LNCAP (cell line): ENCODE measurements around the gene PID1.

Experiments
- CTCF ChIP-seq: fragments of 450-650 bp; IDR thresholded peaks from 2 replicates; pipeline ENCODE4 v1.5.1; 2017; ENCODE audit warnings: mild to moderate bottlenecking

The PID1 gene

GRCh38 chr2:229178117-229178516 lies 93.0 kb downstream of the PID1 start:
- TF ChIP-seq CTCF: no peak

GRCh38 chr2:229176136-229176535 lies 95.0 kb downstream of the PID1 start:
- no peak for TF ChIP-seq CTCF

GRCh38 chr2:229175497-229175863 lies 95.6 kb downstream of the PID1 start:
- no peak for TF ChIP-seq CTCF

GRCh38 chr2:229174794-229175496 lies 96.1 kb downstream of the PID1 start:
- TF ChIP-seq CTCF: no peak

GRCh38 chr2:229173825-229174359 lies 97.2 kb downstream of the PID1 start:
- no peak for TF ChIP-seq CTCF

- TF ChIP-seq CTCF: no peak
Observed at GRCh38 chr2:229170916-229171315, 100.2 kb downstream of the PID1 start.

GRCh38 chr2:229170171-229170570 lies 100.9 kb downstream of the PID1 start:
- TF ChIP-seq CTCF: no peak

- TF ChIP-seq CTCF: no peak
Observed at GRCh38 chr2:229169751-229170150, 101.3 kb downstream of the PID1 start.
